ENCODE data around the gene PACRG.

Gene PACRG

GRCh38 chr6:163010145-163010544 is 282.4 kb downstream of the PACRG start:
- DNase-seq (ENCODE audit: low read depth), result no peak

- DNase-seq (ENCODE audit: low read depth), result no peak
These were observed 287.0 kb downstream of the PACRG start for GRCh38 chr6:163014736-163015135.

GRCh38 chr6:163017801-163018200 is 290.0 kb downstream of the PACRG start:
- no peak for DNase-seq (ENCODE audit: low read depth)

- no peak for DNase-seq (ENCODE audit: low read depth)
These were observed 292.2 kb downstream of the PACRG start for GRCh38 chr6:163019926-163020325.

GRCh38 chr6:163021054-163021453 is 293.3 kb downstream of the PACRG start:
- no peak for DNase-seq (ENCODE audit: low read depth)

- no peak for DNase-seq (ENCODE audit: low read depth)
These were observed 295.9 kb downstream of the PACRG start for GRCh38 chr6:163023700-163024099.

- DNase-seq (ENCODE audit: low read depth), result no peak
These were observed 299.1 kb downstream of the PACRG start for GRCh38 chr6:163026893-163027292.

GRCh38 chr6:163030980-163031379 is 303.2 kb downstream of the PACRG start:
- no peak for DNase-seq (ENCODE audit: low read depth)

GRCh38 chr6:163031931-163032330 is 304.2 kb downstream of the PACRG start:
- DNase-seq (ENCODE audit: low read depth), result no peak

GRCh38 chr6:163036160-163036645 is 308.4 kb downstream of the PACRG start:
- DNase-seq (ENCODE audit: low read depth), result no peak

GRCh38 chr6:163038317-163038716 is 310.5 kb downstream of the PACRG start:
- DNase-seq (ENCODE audit: low read depth), result no peak

- no peak for DNase-seq (ENCODE audit: low read depth)
These were observed 320.6 kb downstream of the PACRG start for GRCh38 chr6:163048345-163048744.

- DNase-seq (ENCODE audit: low read depth), result no peak
These were observed 326.0 kb downstream of the PACRG start for GRCh38 chr6:163053667-163054344.

- no peak for DNase-seq (ENCODE audit: low read depth)
These were observed 326.9 kb downstream of the PACRG start for GRCh38 chr6:163054641-163055040.

- no peak for DNase-seq (ENCODE audit: low read depth)
These were observed 329.5 kb downstream of the PACRG start for GRCh38 chr6:163057260-163057659.

GRCh38 chr6:163062790-163063189 is 335.0 kb downstream of the PACRG start:
- DNase-seq (ENCODE audit: low read depth), result no peak

- no peak for DNase-seq (ENCODE audit: low read depth)
These were observed 335.8 kb downstream of the PACRG start for GRCh38 chr6:163063561-163063960.

GRCh38 chr6:163064397-163064796 is 336.6 kb downstream of the PACRG start:
- no peak for DNase-seq (ENCODE audit: low read depth)

- no peak for DNase-seq (ENCODE audit: low read depth)
These were observed 338.4 kb downstream of the PACRG start for GRCh38 chr6:163066200-163066599.

GRCh38 chr6:163077134-163077533 is 349.4 kb downstream of the PACRG start:
- no peak for DNase-seq (ENCODE audit: low read depth)

- DNase-seq (ENCODE audit: low read depth), result no peak
These were observed 350.9 kb downstream of the PACRG start for GRCh38 chr6:163078712-163079111.

- DNase-seq (ENCODE audit: low read depth), result no peak
These were observed 352.5 kb downstream of the PACRG start for GRCh38 chr6:163080228-163080627.

- no peak for DNase-seq (ENCODE audit: low read depth)
These were observed 355.4 kb downstream of the PACRG start for GRCh38 chr6:163083141-163083540.

- DNase-seq (ENCODE audit: low read depth), result no peak
These were observed 357.7 kb downstream of the PACRG start for GRCh38 chr6:163085426-163085825.
